Gastroesophageal sphincter (tissue), 3 donors: Measurements from ENCODE around the gene RFTN2.
"Not testable (repeated sequence)": the region's sequence is repeated elsewhere in the genome, so short reads cannot be mapped to it uniquely, and the experiment has no call there.

Experiments
- CTCF ChIP-seq, 4 experiments: fragments of 200-600 bp in 2 of 4; fragments of 450-650 bp in 2 of 4; sonication (generic) in 1 of 4; IDR thresholded peaks; one replicate each; pipeline ENCODE4 v1.5.1; 2017 to 2019; ENCODE audit warnings: antibody characterized with exemption in 4 of 4, mild to moderate bottlenecking in 2 of 4, moderate library complexity in 2 of 4
- POLR2A ChIP-seq, 2 donors: fragments of 450-650 bp; IDR thresholded peaks; one replicate each; pipeline ENCODE4 v1.6.1; 2017; ENCODE audit warnings: antibody characterized with exemption in 2 of 2, mild to moderate bottlenecking in 2 of 2, moderate library complexity in 1 of 2

DNA sequence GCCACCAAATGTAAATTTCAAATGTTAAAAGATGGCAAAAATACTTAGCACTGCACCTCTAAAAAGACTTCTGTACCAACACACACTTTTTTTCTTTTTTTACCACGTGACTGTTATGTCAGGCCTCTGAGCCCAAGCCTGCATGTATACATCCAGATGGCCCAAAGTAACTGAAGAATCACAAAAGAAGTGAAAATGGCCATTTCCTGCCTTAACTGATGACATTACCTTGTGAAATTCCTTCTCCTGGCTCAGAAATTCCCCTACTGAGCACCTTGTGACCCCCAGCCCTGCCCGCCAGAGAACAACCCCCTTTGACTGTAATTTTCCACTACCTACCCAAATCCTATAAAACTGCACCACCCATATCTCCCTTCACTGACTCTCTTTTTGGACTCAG, 97.1 kb downstream of the RFTN2 start:
- not testable (repeated sequence) for TF ChIP-seq CTCF, POLR2A (IDR thresholded peaks at IDR 0.05)
